Mesenchymal stem cell (in vitro differentiated cells and primary cell): ENCODE data around the gene TMEM109.
A peak's percentile ranks its signal among the peaks of the same experiment; 100 is the strongest.

Source experiments
- DNase-seq: peaks from one replicate; pipeline ENCODE4 v3.0.0-alpha.2; 2013
- H2AFZ ChIP-seq: one replicate; pipeline ENCODE4 v1.6.1; 2013; ENCODE audit warnings: low read depth, mild to moderate bottlenecking, control low read depth, inconsistent platforms, low read length, moderate library complexity
- H2AK5ac ChIP-seq: 2 replicates; pipeline ENCODE4 v1.6.1; 2013; ENCODE audit warnings: low read length, moderate library complexity, mild to moderate bottlenecking, inconsistent platforms; ENCODE audit not compliant: severe bottlenecking
- H2BK120ac ChIP-seq: one replicate; pipeline ENCODE4 v1.6.1; 2013; ENCODE audit warnings: low read depth, mild to moderate bottlenecking, inconsistent platforms, low read length, moderate library complexity
- H2BK12ac ChIP-seq, 2 experiments: one replicate each; pipeline ENCODE4 v1.6.1; 2013; ENCODE audit warnings: inconsistent platforms in 2 of 2, low read length in 2 of 2, mild to moderate bottlenecking in 2 of 2, moderate library complexity in 2 of 2, control low read depth in 1 of 2
- H2BK15ac ChIP-seq: one replicate; pipeline ENCODE4 v1.6.1; 2013; ENCODE audit warnings: mild to moderate bottlenecking, low read depth, inconsistent platforms; ENCODE audit not compliant: poor library complexity, severe bottlenecking
- H2BK5ac ChIP-seq: 2 replicates; pipeline ENCODE4 v1.6.1; 2013; ENCODE audit warnings: low read depth, mild to moderate bottlenecking, low read length, control low read depth, inconsistent platforms; ENCODE audit not compliant: poor library complexity, severe bottlenecking
- H3K14ac ChIP-seq, 2 experiments: one replicate each; pipeline ENCODE4 v1.6.1; 2013; ENCODE audit warnings: inconsistent platforms in 2 of 2, low read length in 2 of 2, control low read depth in 1 of 2, mild to moderate bottlenecking in 1 of 2, moderate library complexity in 1 of 2
- H3K18ac ChIP-seq, 2 experiments: one replicate each; pipeline ENCODE4 v1.6.1; 2013; ENCODE audit warnings: inconsistent platforms in 2 of 2, low read length in 2 of 2, control low read depth in 1 of 2, low read depth in 1 of 2, mild to moderate bottlenecking in 1 of 2
- H3K23ac ChIP-seq, 2 experiments: one replicate each; pipeline ENCODE4 v1.6.1; 2013; ENCODE audit warnings: inconsistent platforms in 2 of 2, low read length in 2 of 2, mild to moderate bottlenecking in 2 of 2, moderate library complexity in 2 of 2, control low read depth in 1 of 2
- H3K27ac ChIP-seq: 2 replicates; pipeline ENCODE4 v1.5.1; 2013; ENCODE audit warnings: mild to moderate bottlenecking, moderate library complexity, low read length, control low read depth, inconsistent platforms; ENCODE audit not compliant: poor library complexity, severe bottlenecking
- H3K27me3 ChIP-seq, 2 experiments: 2 replicates each; pipeline versions ENCODE4 v1.6.1 to v1.7.0; 2013; ENCODE audit warnings: low read length in 2 of 2, mild to moderate bottlenecking in 2 of 2, moderate library complexity in 2 of 2, control low read depth in 1 of 2, inconsistent platforms in 1 of 2; ENCODE audit not compliant: control insufficient read depth in 1 of 2, insufficient read depth in 1 of 2
- H3K36me3 ChIP-seq, 2 experiments: 2 replicates each; pipeline versions ENCODE4 v1.6.1 to v1.7.0; 2013; ENCODE audit warnings: low read length in 2 of 2, control low read depth in 1 of 2, inconsistent platforms in 1 of 2, low read depth in 1 of 2, mild to moderate bottlenecking in 1 of 2; ENCODE audit not compliant: insufficient read depth in 2 of 2, control insufficient read depth in 1 of 2
- H3K4ac ChIP-seq, 2 experiments: one replicate each; pipeline ENCODE4 v1.6.1; 2013; ENCODE audit warnings: inconsistent platforms in 2 of 2, low read length in 2 of 2, mild to moderate bottlenecking in 2 of 2, moderate library complexity in 2 of 2, control low read depth in 1 of 2, low read depth in 1 of 2
- H3K4me1 ChIP-seq: 2 replicates; pipeline ENCODE4 v1.6.1; 2013; ENCODE audit warnings: low read depth, low read length, control low read depth; ENCODE audit not compliant: control insufficient read depth, insufficient read depth
- H3K4me2 ChIP-seq: 2 replicates; pipeline ENCODE4 v1.6.1; 2013; ENCODE audit warnings: low read length, mild to moderate bottlenecking, inconsistent platforms; ENCODE audit not compliant: poor library complexity, severe bottlenecking
- H3K4me3 ChIP-seq, 2 experiments: 2 replicates each; pipeline versions ENCODE4 v1.5.1 to v1.7.0; 2013; ENCODE audit warnings: low read length in 2 of 2, mild to moderate bottlenecking in 2 of 2, control low read depth in 1 of 2, low read depth in 1 of 2; ENCODE audit not compliant: insufficient read depth in 1 of 2
- H3K79me1 ChIP-seq: replicated peaks from 2 replicates; pipeline ENCODE4 v1.6.1; 2013; ENCODE audit warnings: mild to moderate bottlenecking, control low read depth, low read length, inconsistent platforms; ENCODE audit not compliant: poor library complexity, severe bottlenecking
- H3K9ac ChIP-seq: 2 replicates; pipeline ENCODE4 v1.7.0; 2013; ENCODE audit warnings: mild to moderate bottlenecking, low read length, moderate library complexity
- H3K9me3 ChIP-seq: 2 replicates; pipeline ENCODE4 v1.7.0; 2013; ENCODE audit warnings: mild to moderate bottlenecking, low read length; ENCODE audit not compliant: control insufficient read depth
- H4K8ac ChIP-seq: one replicate; pipeline ENCODE4 v1.6.1; 2013; ENCODE audit warnings: inconsistent platforms, mild to moderate bottlenecking, low read length, moderate library complexity
- H4K91ac ChIP-seq: one replicate; pipeline ENCODE4 v1.6.1; 2013; ENCODE audit warnings: mild to moderate bottlenecking, low read length, inconsistent platforms
- WGBS: methylation state at CpG from one replicate; pipeline ENCODE4 v1.1.7; 2013; ENCODE audit warnings: mixed read lengths; 5-methylcytosine and 5-hydroxymethylcytosine counted together

The TMEM109 gene

GRCh38 chr11:60922906-60923305 lies 8.9 kb downstream of the TMEM109 start:
- H2BK120ac ChIP-seq: no peak overlapping the region
- H4K8ac ChIP-seq: no peak overlapping the region
- H3K4me1 ChIP-seq: peaks cover 29% of the 10 kb centered on the region
- H3K14ac ChIP-seq: no peak overlapping the region
- peaks cover 42% of the 10 kb centered on the region for H3K79me1 ChIP-seq
- H3K27me3 ChIP-seq: peaks cover 0 to 10% of the 10 kb centered on the region in 2 experiments
- DNase-seq: no peak
- H2AK5ac ChIP-seq: no peak overlapping the region
- peaks cover 36 to 43% of the 10 kb centered on the region in 2 experiments for H3K36me3 ChIP-seq
- no peak overlapping the region for H3K9ac ChIP-seq
- no peak overlapping the region for H2BK15ac ChIP-seq
- H2BK12ac ChIP-seq: no peak overlapping the region
- no peak overlapping the region for H2BK5ac ChIP-seq
- no peak overlapping the region for H3K27ac ChIP-seq
- no peak overlapping the region for H2AFZ ChIP-seq
- peak overlapping the region in 1 of 2 experiments; percentile 60 for H3K23ac ChIP-seq
- no peak overlapping the region for H4K91ac ChIP-seq
- no peaks in the 10 kb centered on the region for H3K9me3 ChIP-seq
- H3K18ac ChIP-seq: no peak overlapping the region
- WGBS: 98% methylated on average over 5 of the region's 6 CpGs
- no peak overlapping the region for H3K4me3 ChIP-seq
- no peak overlapping the region for H3K4me2 ChIP-seq
- no peak overlapping the region for H3K4ac ChIP-seq

- H3K27me3 ChIP-seq: peaks cover 0 to 10% of the 10 kb centered on the region in 2 experiments
- no peak overlapping the region for H2BK12ac ChIP-seq
- no peak overlapping the region for H3K23ac ChIP-seq
- peaks cover 36 to 45% of the 10 kb centered on the region in 2 experiments for H3K36me3 ChIP-seq
- H3K4me3 ChIP-seq: no peak overlapping the region
- no peak overlapping the region for H3K14ac ChIP-seq
- H2BK120ac ChIP-seq: no peak overlapping the region
- 92% methylated on average over 5 of the region's 5 CpGs for WGBS
- H4K8ac ChIP-seq: no peak overlapping the region
- H2BK5ac ChIP-seq: no peak overlapping the region
- no peak overlapping the region for H3K4me2 ChIP-seq
- H3K4me1 ChIP-seq: peaks cover 29% of the 10 kb centered on the region
- H3K9ac ChIP-seq: no peak overlapping the region
- H2AK5ac ChIP-seq: no peak overlapping the region
- no peak overlapping the region for H3K27ac ChIP-seq
- peaks cover 40% of the 10 kb centered on the region for H3K79me1 ChIP-seq
- H2BK15ac ChIP-seq: no peak overlapping the region
- no peak overlapping the region for H4K91ac ChIP-seq
- H3K4ac ChIP-seq: no peak overlapping the region
- no peaks in the 10 kb centered on the region for H3K9me3 ChIP-seq
- no peak overlapping the region for H3K18ac ChIP-seq
- no peak for DNase-seq
- no peak overlapping the region for H2AFZ ChIP-seq
These were observed 9.4 kb downstream of the TMEM109 start for GRCh38 chr11:60923326-60923725.

GRCh38 chr11:60923800-60924109 lies 9.8 kb downstream of the TMEM109 start:
- DNase-seq: no peak
- Histone ChIP-seq H2BK12ac (peak overlapping the region in 1 of 2 experiments; percentile 1), H2BK15ac (no peak overlapping the region), H2AFZ (no peak overlapping the region), H2AK5ac (no peak overlapping the region), H2BK5ac (no peak overlapping the region), H3K18ac (no peak overlapping the region), H3K79me1 (peaks cover 40% of the 10 kb centered on the region), H4K91ac (peak overlapping the region; percentile 9), H3K4ac (peak overlapping the region in 1 of 2 experiments; percentile 24), H3K4me2 (peak overlapping the region; percentile 85), H3K36me3 (peaks cover 36 to 50% of the 10 kb centered on the region in 2 experiments), H3K14ac (no peak overlapping the region), H3K27ac (no peak overlapping the region), H3K9ac (peak overlapping the region; percentile 67), H4K8ac (peak overlapping the region; percentile 59), H3K27me3 (peaks cover 0 to 10% of the 10 kb centered on the region in 2 experiments), H3K9me3 (no peaks in the 10 kb centered on the region), H3K4me1 (peaks cover 27% of the 10 kb centered on the region), H3K4me3 (peak overlapping the region in 1 of 2 experiments; percentile 72), H2BK120ac (no peak overlapping the region), H3K23ac (no peak overlapping the region)
- WGBS: 67% methylated on average over 6 of the region's 6 CpGs

GRCh38 chr11:60924110-60924905 lies 10.3 kb downstream of the TMEM109 start, which contains the start of gene TMEM132A:
Gene TMEM132A, plus strand, starts transcription at chr11:60924460. Its CDS starts 174 bp downstream, at chr11:60924634.
- DNase-seq: peak; percentile 80
- Histone ChIP-seq H2AK5ac (no peak within 1 kb of the TSS), H3K4me1 (peaks cover 25% of the 10 kb centered on the region), H3K27ac (no peak within 1 kb of the TSS), H3K9ac (peak within 1 kb of the TSS; percentile 67), H2AFZ (peak within 1 kb of the TSS; percentile 72), H3K23ac (no peak within 1 kb of the TSS), H2BK5ac (no peak within 1 kb of the TSS), H2BK15ac (peak within 1 kb of the TSS; percentile 63), H3K18ac (peak within 1 kb of the TSS; percentile 65 to 71), H3K4ac (peak within 1 kb of the TSS; percentile 1 to 24), H2BK12ac (peak within 1 kb of the TSS in 1 of 2 experiments; percentile 1), H3K4me3 (peak within 1 kb of the TSS; percentile 70 to 72), H3K9me3 (no peaks in the 10 kb centered on the region), H3K4me2 (peak within 1 kb of the TSS; percentile 85), H4K91ac (peak within 1 kb of the TSS; percentile 61), H2BK120ac (peak within 1 kb of the TSS; percentile 77), H3K27me3 (peaks cover 0 to 10% of the 10 kb centered on the region in 2 experiments), H3K14ac (peak within 1 kb of the TSS; percentile 38 to 53), H4K8ac (peak within 1 kb of the TSS; percentile 62), H3K79me1 (peaks cover 38% of the 10 kb centered on the region), H3K36me3 (peaks cover 36 to 55% of the 10 kb centered on the region in 2 experiments)
- WGBS: under 1% methylated on average over 52 of the region's 69 CpGs
